ENCODE data around the gene WFS1.

The WFS1 gene

DNA sequence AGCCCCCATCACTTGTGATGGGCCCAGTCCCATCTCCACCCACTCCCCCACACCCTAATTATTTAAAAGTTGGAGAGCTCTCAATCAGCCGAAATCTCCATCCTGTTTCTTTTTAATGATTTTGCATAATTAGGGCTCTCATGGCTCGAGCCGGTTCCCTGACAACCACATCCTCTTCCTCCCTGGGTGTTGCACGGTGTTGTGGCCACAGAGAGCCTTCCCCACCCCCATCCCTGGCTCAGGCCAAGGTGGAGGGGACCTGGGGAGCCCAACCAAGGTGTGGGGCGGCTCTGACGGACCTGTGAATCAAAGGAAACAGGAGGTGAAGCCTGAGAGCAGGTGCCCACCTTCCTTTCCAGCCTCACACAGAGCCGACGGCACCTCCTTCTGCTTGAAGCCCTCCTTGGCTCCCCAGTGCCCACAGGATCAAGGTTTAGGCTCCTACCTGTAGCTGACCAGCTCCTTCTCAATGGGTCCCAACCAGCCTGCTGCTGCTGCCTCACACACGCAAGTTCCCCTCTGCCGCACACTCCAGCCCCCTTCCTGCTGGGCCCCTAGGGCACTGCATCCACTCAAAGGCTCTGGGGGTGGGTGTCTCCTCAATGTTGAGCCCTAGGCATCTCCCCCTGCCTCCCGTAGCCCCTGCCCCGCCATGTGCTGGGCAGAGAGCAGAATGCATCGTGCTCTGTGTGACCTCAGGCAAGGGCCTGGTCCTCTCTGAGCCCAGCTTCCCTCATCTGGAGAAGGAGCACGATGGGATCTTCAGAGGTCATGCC, 68.7 kb downstream of the WFS1 start:
- no peak for DNase-seq (ENCODE audit: low spot score)
- FAIRE-seq, result no peak

DNA sequence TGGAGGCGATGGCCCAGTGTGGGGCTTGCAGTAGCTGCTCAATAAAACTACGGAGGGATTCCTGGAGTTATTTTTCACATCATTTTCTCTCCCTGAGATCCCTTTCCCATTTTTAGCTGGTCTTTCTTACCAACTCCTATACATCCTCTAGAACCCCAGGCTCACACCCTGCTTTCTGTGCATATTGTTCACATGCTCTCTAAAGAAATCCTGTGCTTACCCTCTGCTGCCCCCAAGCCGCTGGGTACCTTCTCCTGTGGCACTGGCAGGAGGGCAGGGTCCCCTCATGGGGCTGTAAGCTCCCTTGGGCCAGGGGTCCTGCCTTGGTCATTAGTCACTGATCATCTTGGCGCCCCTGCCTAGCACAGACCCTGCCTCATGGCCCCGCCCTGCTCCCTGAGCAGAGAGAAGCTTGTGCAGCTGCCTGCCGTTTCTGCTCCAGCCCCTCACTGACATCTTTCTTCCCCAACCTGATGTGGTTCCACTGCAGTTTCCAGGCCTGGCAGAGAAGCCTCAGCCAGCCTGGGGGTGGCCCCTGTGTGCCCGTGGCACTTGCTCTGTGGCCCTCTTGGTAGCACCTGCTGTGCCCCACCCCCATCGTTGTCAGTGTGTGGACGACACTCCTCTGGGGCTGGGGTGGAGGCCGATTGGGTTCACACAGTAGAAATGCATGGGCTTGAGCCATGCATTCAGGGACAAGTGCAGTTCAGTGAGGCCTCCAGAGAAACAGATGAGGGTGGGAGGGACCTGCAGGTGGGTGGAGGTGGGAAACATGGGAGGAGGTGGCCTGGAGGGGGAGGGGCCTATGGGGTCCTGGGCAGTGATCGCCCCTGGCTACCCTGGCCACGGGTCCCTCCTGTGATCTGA, 69.5 kb downstream of the WFS1 start:
- DNase-seq (ENCODE audit: low spot score) (no peak), FAIRE-seq (no peak)

DNA sequence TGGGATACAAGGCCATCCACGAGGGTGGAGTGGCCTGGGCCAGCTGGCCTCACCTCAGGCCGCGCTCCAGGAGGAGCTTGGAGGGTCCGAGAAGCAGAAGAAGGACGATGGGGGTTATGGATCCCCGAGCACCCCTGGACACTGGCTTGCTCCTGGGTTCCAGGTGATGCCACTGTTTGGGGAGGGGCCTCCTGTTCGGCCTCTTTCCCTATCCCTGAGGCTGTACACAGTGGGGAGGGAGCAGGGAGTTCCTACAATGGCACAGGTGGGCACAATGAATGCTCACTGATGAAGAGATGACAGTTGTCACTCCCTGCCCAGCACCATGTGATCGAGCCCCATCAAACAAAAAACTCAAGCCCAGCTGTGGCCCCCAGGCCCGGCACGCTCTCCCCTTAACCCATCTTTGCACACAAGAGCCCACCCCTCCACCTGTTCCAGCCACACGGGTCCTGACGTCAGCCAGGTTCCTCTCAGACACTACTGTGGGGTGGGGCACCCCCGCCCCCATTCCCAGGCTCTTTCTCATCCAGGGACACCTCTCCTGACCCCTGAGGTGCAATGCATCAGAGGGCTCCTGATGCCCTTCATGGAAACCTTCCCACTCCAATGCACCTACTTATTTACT, 70.3 kb downstream of the WFS1 start:
- no peak for FAIRE-seq
- DNase-seq (ENCODE audit: low spot score), result no peak

DNA sequence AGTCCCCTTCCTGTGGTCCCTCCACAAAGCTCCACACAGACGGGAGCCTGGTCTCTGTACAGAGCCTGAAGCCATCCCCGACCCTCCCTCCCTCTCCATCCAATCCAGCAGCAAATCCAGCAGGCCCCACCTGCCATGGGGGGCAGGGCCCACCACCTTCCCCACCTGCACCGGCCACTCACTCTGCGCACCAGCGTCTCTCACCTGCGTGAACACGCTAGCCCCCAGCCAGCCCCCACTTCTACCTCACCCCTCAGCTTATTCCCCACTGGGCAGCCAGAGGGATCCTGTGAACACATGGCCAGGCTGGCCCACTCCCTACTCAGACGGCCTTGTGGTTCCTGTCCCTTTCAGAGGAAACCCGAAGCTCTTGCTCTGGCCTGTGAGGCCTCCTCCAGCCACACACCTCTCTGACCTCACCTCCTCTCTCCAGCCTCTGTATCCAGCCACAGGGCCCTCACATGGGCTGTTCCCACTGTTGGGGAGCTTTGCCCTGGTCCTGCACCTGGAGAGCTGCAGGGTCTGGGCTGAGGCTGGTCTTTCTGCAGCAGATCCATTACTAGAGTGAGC, 70.9 kb downstream of the WFS1 start:
- FAIRE-seq (no peak), DNase-seq (ENCODE audit: low spot score) (no peak)

DNA sequence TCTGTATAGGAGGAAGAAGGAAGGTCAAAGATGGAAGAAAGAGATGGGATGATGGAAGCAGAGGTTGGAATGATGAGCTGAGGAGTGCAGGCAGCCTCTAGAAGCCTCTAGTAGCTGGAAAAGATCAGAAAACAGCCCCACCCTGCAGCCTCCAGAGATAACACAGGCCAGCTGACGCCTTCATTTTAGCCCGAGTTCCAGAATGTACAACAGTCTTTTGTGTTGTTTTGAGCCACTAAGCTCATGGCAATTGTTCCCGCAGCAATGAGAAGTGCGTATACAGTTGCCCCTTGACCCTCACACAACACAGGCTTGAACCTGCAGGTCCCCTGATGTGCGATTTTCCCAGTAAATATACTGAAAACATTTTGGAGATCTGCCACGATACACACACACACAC, 72.0 kb downstream of the WFS1 start:
- no peak for DNase-seq (ENCODE audit: low spot score)

DNA sequence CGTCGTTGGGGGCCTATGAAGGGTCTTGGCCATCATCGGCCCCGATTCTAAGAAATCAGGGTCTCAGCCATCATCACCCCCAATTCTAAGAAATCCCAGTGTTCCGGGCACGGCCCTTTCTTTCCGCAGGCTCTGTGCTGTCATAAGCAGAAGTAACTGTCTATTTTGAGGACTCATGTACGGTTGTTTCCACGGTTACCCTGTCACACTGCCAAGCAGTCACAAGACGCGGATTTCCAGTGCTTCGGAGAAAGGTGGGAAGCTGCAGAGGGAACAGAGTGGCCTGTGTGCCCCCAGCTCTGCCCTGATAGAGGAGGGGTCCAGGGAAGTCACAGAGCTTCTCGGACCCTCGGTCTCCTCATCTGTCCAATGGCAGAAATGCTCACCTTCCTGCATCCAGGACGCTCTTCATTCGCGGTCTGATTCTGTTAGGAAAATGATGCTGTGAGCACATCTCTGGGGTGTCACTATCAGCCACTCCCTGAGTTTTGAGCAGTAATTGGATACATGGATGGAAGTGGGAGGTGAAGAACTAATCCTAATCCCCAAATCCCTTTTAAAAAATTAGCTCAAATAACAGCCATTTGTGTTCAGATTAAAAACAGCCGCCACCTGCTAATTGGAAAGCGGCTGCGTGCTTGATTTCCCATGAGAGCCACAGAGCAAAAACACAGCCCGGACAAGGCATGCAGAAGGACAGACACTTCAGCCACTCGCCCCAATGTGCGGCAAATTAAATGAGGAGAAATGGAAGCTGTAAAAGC, 73.1 kb downstream of the WFS1 start:
- no peak for DNase-seq (ENCODE audit: low spot score)
- no peak for FAIRE-seq

More for the DNA sequence above, 72.0 kb downstream of the WFS1 start:
- no peak for FAIRE-seq

DNA sequence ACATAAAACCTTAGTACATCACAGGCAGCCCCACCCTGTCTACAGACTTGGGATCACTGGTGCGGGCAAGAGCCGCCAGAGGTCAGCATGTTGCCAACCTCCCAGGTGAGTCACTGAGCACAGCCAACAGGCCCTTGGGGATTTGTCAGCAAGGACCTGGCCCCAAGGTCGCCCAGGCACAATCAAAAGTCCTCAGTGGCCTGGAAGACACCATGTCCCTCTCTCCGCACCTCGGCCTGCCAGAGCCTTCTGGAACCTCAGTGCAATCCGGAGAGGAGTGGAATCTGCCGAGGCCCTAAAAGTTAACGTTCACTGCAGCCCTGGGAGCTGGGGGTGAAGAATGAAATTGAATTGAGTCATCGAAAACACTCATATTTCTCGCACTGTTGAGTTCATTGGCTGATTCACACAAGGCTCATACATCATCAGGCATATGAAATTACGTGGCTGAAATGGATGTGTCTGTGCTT, 74.3 kb downstream of the WFS1 start:
- DNase-seq (ENCODE audit: low spot score), result peak; percentile 79

DNA sequence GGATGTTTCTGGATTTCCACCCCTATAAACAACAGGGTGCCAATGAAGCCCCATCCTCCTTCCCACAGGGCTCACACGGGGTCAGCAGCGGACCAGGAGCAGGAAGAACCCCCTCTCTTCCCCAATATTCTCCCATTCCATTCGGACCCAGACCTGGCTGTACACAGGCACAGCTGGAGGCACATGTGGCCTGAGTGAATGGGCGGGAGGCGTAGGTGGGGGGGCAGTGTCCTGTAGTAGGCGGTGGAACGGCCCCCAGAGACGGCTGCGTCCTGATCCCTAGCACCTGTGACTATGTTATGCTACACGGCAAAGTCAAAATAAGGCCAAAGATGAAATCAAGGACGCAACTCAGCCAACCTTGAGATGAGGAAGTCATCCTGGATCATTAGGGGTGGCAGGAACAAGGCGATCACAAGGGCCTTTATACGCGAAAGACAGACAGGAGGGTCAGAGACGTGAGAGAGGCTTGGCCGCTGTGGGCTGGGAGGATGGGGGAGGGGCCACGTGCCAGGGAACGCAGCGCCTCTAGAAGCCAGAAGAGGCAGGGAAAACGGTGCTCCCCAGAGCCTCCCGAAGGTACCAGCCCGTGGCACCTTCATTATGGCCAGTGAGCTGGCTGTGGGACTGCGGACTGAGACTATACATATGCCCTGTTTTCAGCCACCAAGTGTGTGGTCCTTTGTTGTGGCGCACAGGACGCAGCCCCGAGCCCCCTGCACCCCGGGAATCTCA, 75.6 kb downstream of the WFS1 start:
- no peak for FAIRE-seq
- no peak for DNase-seq (ENCODE audit: low spot score)

More for the DNA sequence above, 74.3 kb downstream of the WFS1 start:
- no peak for FAIRE-seq

DNA sequence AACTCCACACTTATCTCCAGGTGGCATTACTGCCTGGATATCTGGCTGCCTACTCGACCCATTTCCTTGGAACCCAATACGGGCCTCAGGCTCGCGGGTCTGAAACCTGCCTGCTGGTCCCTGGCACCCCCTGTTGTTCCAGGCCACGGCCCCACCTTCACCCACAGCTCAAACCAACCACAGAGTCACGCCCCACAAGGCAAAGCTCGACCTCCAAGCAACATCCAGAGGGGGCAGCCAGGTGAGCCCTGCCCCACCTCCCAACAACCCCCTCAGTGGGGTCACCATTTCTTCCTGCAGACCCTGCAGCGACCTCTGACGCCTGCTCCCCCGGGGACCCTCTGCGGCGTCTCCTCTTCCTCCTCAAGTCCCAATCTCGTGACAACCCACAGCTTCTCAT, 76.2 kb downstream of the WFS1 start:
- FAIRE-seq (no peak), DNase-seq (ENCODE audit: low spot score) (no peak)

DNA sequence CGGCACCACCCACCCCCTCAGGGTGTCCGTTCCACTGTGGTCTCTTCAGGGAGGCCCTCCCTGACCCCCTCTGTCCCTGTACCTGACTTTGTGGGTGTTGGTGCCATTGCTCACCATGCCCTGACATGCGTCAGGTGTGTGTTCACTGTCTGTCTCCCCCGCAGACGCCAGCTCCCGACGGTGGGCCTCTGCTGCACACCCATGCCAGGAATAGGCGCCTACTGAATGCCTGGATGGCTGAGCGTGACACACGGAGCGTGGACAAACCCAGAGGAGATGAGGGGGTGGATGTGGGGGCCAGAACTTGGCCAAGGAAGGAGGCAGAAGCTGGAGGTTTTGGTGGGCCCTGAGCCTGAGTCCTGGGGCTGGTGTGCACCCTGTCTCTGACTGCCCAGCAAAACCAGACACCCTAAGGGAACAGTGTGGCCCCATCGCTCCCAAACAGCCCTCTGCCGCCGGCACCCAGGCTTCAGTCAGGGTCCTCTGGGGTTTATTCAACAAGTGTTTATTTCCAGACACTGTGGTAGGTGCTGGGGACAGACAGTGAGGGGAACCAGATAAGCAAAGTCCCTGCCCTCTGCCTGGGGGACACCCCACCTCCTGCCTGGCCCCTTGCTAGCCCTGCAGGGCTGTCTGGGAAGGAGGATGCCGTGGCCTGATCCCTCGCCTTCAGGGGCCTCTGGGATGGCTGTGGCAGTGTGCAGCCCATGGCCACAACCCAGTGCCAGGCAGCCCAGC, 76.9 kb downstream of the WFS1 start:
- no peak for DNase-seq (ENCODE audit: low spot score)
- no peak for FAIRE-seq

DNA sequence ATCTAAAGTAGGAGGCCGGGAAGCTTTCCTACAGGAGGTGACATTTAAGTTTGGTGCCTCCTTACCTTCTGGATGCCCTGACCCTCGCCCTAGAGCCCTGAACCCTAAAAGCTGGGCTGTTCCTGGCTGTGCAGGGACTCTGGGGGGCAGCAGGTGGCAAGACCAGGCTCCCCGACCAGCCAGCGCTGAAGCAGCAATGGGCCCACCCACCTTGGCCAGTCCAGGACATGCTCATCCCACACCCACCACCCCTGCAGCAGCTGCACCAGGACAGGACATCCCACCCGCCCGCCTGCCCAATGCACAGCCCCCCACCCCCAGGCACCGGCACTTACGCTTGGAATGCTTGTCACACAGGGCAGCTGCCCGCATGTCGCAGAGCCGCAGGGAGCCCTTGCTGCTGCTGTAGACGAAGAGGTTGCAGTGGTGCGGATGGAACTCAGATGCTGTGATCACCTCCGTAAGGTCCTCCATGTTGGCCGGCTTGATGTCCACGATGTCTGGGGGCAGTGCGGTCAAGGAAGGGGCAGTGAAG, 77.9 kb downstream of the WFS1 start:
- DNase-seq (ENCODE audit: low spot score) (no peak), FAIRE-seq (no peak)

DNA sequence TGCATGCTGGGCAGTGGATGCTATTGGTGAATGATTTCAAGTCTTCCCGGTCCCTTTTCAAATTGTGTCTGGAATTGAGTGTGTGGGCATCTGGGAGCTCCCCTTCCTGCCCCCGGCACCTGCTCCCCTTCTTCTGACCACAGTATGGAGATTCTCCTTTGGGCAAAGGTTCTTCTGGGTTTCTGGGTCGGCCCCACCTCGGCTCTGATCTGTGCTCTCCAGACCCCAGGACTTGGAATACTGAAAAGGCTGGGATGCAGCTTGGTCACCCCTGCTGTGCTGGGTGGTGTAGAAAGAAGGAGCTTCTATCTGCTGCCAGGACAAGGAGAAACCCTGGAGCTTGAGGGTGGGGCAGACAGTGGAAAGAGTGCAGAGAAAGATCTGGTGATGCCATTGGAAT, 78.8 kb downstream of the WFS1 start:
- no peak for FAIRE-seq
- no peak for DNase-seq (ENCODE audit: low spot score)

DNA sequence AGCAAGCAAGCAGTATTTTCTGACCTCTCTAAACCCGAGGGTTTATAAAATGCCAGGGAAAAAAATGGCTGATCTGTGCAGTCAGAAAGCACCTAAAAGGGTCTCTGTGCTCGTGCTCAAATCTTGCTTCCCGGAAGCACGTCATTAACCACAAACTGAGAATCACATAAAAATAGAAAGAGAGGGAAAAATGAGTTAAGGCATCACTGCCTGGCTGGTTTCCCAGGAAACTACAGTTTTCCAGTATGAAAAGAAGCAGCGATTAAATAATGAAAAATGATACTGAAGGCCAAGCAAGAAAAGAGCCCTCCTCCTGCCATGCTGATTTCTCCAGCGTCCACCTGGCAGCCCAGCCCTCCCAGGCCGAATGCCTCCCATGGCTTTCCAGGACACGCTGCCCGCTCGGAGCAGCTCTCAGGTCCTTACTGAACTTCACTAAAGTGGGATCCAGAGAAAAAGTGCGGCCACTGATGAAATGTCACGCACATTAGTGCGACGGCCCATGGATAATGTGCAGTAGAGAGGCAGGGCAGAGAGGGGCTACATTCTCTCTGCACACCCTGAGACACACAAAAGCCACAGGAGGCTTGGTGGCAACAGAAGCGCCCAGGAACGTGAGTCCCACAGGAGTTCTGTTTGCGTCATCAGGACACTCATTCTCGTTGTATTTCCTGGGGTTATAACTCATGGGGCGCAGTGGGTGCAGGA, 80.4 kb downstream of the WFS1 start:
- DNase-seq (ENCODE audit: low spot score), result no peak
- FAIRE-seq, result no peak

DNA sequence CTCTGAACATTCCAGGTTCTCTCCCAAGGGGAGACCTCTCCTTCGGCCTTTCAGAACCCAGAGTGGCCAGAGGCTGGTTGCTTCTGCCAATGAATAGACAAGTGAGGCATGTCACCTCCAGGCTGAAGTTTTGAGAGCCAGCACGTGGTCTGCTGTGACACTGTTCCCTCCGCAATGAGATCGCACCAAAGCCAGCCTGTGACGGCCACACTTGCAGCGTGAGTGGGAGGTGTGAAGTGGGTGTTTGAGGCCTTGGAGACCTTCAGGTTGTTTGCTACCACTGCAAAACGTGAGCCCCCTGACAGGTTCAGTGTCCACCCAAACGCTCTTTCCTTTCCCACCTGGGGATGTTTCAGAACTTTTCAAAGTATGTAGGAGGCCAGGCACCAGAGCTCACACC, 81.0 kb downstream of the WFS1 start:
- DNase-seq (ENCODE audit: low spot score) (no peak), FAIRE-seq (no peak)

DNA sequence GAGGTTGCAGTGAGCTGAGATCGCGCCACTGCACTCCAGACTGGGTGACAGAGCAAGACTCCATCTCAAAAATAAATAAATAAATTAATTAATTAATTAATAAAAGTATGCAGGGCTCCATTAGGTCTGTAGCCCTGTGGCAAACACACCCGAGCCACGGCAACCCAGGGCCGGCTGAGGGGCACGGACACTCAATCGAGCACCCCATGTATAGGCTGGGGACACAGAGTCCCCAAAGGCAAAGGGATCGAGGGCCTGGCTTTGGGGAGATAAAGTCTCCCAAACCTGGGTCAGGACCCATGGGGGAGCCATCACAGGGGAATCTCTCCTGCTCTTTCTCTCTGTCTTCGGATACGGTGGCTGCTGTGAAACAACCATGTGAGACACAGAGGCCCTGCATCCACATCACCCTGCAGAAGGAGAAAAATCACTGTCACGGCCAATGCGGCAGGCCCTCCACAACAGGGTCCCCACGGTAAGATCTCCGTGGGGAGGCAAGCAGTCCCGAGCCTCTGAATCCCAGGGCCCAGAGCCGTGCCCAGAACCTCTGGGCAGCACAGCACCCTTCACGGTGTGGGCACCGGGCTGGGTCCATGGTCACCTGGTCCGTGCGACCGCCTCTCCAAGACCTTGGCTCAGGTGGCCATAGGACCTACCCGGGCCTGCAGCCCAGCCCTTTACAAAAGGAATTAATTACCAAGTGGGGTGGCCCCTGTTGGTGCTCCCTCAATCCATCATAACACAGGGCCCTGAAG, 81.8 kb downstream of the WFS1 start:
- FAIRE-seq (no peak), DNase-seq (ENCODE audit: low spot score) (no peak)

DNA sequence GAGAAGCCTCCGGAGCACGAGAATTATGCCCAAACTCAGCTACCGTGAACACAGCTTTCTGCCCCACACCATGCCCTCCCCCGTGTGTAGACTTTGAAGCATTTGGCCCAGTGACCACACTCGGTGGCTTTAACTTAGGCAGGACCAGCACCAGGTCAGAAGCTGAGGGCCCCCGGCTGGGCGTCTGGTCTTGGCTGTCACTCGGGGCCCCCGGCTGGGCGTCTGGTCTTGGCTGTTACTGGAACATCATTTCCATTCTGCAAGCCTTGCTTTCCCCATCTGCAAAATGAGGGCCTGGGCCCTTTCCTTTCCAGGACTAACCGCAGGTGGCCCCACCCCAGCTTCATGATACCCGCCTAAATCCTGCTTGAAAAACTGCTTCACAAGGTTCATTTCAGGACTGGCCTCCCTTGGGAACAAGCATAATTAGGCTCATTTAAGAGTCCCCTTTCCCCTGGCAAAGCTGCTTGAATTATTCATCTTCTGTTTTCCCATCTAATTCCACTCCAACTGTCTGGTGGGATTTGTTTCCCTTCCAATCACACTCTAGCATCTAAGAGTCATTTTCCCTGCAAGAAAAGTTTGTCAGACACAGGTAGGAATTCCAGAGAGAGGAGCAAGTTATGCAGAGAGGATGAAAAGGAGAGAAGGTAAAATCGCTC, 82.5 kb downstream of the WFS1 start:
- no peak for FAIRE-seq
- DNase-seq (ENCODE audit: low spot score), result no peak

Measured in urothelium cell line (cell line).